ENCODE results near the gene DIPK2A. TPM values are rescaled to one million over a fixed set of nuclear protein-coding genes. Genes with fewer than 3 reads are reported as not detected.

DIPK2A gene
- total RNA-seq, 4 donors from 2014 or later: 23.5 to 36.9 (median 34.4) TPM

DNA sequence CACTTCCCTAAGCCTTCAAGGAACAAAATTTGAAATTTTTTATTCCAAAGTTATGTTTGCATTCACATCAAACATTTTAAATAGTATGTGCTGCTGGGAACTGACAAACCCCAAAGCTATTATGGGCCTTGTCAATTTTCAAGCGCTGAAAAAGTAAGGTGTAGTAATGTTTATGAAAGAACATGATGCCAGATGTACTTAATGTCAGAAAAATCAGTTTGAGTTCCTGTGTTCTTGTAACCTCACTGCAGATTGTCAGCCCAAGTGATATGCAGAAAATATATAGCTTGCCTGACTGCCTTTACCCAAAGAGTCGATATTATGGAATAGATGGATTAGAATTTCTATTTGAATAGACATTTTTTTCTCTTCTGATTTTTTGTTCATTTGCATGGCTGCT, 20.8 kb upstream of the DIPK2A start:
- DNase-seq (ENCODE audit: low spot score) (no peak), ATAC-seq (ENCODE audit: low FRiP score) (no peak)
- TF ChIP-seq CTCF (IDR thresholded peaks at IDR 0.05): no peak

DNA sequence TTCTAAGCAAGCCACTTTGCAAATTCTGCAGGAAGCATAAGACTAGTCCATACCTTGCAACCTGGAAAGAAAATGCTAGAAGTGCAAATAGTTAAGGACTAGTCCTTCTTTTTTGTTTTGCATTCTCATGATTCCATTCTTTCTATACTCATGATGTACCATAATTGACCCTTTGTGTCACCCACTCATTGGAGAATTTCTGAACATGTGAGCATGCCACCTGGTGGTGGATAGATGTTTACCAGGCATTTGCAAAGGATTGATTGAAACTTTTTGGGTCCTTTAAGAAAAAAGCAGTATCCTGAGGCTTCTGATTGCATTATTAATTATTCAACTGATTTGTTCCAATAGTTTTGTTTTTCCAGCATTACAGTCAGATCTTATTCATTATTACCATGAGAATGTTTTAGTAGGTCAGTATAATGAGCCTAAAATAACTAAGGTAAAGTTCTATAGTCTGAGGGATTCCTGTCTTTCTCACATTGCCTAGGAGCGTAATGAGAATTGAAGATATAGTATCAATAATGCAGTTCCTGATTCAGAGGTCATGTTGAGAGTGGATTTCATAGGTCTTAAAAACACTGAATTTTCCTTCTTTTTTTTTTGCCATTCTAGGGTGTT, 20.2 kb upstream of the DIPK2A start:
- TF ChIP-seq CTCF (IDR thresholded peaks at IDR 0.05): peak in 1 of 3 donors; percentile 28
- no peak for DNase-seq (ENCODE audit: low spot score)

GRCh38 chr3:143952569-143953072, 19.0 kb upstream of the DIPK2A start:
- ATAC-seq (ENCODE audit: low FRiP score) (no peak), DNase-seq (ENCODE audit: low spot score) (no peak)
- no peak for TF ChIP-seq CTCF (IDR thresholded peaks at IDR 0.05)

More for the DNA sequence above, 20.2 kb upstream of the DIPK2A start:
- no peak for ATAC-seq (ENCODE audit: low FRiP score)

GRCh38 chr3:143955113-143955512, 16.5 kb upstream of the DIPK2A start:
- no peak for TF ChIP-seq CTCF (IDR thresholded peaks at IDR 0.05)
- DNase-seq (ENCODE audit: low spot score) (no peak), ATAC-seq (ENCODE audit: low FRiP score) (no peak)

DNA sequence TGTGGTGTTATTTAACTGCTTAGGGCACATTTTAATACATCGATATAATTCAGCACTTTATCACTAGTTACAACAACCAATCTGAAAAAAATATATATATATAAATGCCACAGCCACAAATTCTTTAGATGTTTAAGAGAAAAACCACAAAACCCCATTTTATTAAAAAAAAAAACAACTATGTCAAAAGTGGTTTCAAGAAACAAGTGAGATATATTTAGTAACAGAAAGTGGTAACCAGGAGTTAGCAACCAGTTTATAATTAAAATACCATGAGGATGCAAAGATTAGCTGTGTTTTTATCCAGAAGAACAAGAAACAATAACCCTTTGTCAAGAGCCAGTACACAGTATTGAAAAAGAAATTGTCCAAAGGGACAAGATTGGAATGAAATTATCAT, 14.8 kb upstream of the DIPK2A start:
- no peak for TF ChIP-seq CTCF (IDR thresholded peaks at IDR 0.05)
- no peak for DNase-seq (ENCODE audit: low spot score)
- ATAC-seq (ENCODE audit: low FRiP score): no peak

DNA sequence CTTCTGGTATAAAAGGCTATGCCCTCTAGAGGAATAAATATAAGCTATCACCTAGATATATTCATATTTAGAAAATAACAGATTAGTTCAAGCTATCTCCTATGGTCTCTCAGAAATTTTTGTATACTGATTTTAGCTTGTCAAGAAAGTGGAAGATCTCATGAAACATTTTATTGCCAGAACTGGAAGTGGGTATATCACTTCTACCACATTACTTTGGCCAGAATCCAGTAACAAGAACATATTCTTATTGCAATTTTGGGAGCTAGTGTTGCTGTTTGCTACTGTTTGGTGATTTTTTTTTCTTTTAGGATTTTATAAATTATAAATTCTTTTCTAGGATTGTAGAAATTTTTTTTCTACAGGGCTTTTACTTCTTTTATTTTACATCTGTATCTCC, 14.2 kb upstream of the DIPK2A start:
- DNase-seq (ENCODE audit: low spot score) (no peak), ATAC-seq (ENCODE audit: low FRiP score) (no peak)
- no peak for TF ChIP-seq CTCF (IDR thresholded peaks at IDR 0.05)

DNA sequence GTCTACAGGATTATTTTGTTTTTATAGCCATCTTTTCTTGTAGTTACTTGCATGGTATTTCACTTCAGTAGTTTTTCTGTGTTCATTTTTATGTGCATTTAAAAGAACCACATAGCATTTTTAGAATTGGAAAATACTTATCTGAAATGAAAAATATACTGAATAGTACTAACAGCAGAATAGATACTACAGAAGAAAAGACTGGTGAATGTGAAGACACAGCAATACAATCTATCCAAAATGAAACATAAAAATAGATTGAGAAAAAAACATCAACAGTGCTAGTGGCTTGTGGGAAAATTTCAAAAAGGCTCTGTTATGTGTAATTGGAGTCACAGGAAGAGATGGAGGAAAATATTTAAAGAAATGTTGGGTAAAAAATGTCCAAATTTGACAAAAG, 12.7 kb upstream of the DIPK2A start:
- ATAC-seq (ENCODE audit: low FRiP score) (no peak), DNase-seq (ENCODE audit: low spot score) (no peak)
- no peak for TF ChIP-seq CTCF (IDR thresholded peaks at IDR 0.05)

Data from omental fat pad (tissue), 4 donors.